GM18502 (cell line): ENCODE data around the gene GMDS.
"Not testable (repeated sequence)": the region's sequence is repeated elsewhere in the genome, so short reads cannot be mapped to it uniquely, and the experiment has no call there.

Experiments used
- ATAC-seq: cut with Tn5 transposase; IDR thresholded peaks from one replicate; pipeline ENCODE4 v1.9.1; 2021; ENCODE audit warnings: mild to moderate bottlenecking; ENCODE audit not compliant: unreplicated experiment, poor library complexity

Gene GMDS

DNA sequence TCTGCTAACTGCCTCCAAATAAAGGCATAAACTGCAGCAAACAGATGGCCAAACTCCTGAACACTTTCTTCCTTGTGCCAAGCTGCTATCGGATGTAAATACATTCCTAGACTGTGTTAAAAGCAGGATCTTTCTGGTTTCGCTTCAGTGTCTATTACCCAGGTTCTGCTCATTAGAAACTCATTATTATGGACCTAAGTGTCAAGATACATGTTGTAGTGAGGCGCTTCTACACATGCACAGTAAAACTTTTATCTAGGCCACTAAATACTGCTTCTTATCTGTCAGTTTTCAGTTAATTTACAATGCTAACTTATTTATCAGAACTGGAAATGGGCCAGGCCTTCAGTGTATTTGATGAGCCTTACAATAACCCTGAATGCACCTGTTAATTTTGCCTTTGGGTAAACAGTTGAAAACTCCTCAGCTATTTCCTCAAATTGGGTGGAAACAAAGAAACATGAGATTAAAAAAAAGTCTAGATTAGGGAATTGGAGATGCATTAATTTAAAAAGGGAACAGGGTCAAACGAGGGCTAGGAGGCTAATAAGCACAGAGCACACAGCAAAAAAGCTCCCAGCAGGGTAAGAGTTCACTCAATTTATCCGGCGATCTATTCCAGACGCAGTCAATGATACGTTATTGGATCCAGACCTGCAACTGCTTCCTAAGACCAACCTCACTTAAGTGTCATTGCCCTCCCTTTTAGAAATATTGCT lies 395.1 kb downstream of the GMDS start:
- ATAC-seq, result no peak

GRCh38 chr6:1849691-1850090 lies 395.7 kb downstream of the GMDS start:
- ATAC-seq, result no peak

DNA sequence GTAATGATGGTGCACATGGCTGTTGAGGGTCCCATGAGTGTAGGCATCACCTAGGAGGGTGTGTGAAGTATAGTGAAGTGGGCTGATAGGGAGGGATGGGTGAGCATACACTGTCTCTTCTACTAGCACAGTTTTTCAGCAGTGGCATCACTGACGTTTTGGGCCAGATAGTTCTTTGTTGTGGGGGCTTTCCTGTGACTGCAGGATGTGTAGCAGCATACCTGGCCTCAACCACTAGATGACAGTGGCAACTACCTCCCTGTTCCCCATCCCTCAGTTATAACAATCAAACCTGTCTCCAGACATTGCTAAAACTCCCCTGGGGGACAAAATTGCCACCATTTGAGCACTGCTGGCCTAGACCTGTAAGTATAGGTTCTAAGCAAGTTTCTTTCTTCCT lies 396.7 kb downstream of the GMDS start:
- ATAC-seq, result no peak

- ATAC-seq, result no peak
Observed at GRCh38 chr6:1846611-1847010, 398.8 kb downstream of the GMDS start.

DNA sequence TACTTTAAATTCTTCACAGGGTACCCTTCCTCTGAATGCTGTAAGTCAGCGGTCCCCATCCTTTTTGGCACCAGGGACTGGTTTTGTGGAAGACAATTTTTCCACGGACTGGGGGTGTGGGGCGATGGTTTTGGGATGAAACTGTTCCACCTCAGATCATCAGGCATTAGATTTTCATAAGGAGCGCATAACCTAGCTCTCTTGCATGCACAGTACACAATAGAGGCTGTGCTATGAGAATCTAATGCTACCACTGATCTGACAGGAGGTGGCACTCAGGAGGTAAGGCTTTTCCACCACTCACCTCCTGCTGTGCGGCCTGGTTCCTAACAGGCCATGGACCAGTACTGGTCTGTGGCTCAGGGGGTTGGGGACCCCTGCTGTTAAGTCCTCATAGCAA lies 399.9 kb downstream of the GMDS start:
- ATAC-seq, result not testable (repeated sequence)

GRCh38 chr6:1842334-1842733 lies 403.1 kb downstream of the GMDS start:
- no peak for ATAC-seq

- ATAC-seq, result no peak
Observed at GRCh38 chr6:1841136-1841535, 404.3 kb downstream of the GMDS start.

DNA sequence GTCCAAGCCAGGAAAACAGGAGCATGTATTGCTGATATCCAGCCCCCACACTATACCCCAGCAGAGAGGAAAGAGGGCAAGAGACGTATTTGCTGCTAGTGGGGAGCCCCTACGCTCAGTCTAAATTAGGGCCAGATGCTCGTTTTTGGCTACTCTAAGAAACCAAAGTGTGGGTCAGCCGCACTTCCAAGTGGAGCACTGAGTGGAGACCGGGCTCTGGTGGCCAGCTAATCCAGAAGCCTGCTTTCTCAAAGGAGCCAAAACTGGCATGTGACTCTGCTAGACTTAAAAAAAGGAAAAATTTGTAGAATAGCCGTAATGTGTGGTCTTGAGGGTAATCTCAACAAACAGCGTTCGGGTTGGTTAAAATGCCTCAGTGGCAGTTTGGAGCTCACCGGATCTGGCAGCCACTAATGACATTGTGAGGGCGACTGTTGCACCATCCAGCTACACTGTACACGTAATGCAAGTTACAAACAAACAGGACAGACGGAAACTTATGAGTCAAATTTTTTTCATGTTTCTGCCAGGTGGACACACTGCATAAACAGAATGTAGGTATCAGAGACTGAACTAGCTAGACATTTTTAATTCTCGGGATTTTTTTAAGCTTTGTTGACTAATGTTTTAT lies 404.8 kb downstream of the GMDS start:
- no peak for ATAC-seq

DNA sequence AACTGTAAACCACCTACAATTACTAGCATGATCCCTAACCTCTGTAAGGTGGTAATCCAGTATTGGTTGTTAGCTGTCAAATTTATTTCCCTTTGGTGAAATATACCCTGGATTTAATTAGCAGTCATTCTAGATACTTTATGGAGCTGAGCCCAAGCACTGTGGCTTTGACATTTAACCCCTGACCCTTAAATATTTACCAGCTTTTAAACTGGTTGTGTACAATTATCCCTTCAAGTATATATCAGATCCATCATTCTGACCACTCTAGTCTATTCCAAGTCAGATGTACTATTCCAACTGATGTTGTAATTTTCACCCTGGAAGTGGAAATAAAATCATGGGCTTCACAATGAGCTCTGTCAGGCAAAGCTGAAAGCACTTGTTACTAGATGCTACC lies 406.0 kb downstream of the GMDS start:
- no peak for ATAC-seq

DNA sequence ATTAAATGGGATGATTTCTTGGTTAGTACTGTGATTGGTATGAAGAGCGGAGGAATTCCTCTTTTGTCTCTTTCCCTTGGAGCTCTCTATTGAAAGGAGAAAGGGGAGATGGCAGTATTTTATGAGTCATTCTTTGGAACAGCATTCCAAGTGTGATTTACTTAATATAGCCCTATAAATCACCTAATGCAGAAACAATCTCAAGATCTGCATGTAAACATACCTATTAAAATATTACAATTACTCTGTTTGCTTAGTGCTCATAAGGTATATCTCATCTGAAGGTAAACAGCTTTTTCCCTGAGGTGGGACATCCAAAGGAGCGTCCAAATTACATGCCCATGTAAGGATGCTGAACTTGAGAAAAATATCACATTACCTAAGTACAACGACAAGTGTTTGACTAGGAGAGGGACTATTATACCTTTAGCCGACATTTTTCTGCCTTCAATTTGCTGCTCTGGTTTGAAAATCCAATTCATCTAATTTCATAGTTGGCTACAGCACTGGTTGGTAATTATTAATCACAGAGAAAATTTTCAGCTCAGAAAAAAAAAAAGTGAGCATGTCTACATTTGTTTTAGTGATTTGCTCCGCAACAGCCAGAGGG lies 406.7 kb downstream of the GMDS start:
- no peak for ATAC-seq

- no peak for ATAC-seq
Observed at GRCh38 chr6:1837826-1838225, 407.6 kb downstream of the GMDS start.

DNA sequence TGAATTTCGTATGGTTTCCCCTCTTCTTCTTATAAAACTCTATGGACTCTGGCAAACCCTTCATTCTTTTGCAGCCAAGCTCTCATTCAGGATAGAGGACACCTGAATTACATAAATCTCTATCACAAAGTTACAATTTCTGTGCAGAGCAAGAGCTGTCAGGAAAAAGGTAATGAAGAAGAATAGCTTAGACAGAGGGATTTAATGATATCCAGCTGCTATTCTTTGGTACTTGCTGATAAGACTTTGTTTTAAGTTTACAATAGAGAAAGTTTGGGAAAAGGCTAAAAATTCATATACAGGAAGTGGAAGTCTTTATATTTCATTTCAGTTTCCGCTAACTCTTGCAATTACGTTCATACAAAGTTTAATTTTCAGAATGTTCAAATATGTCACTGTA lies 408.7 kb downstream of the GMDS start:
- ATAC-seq, result no peak

GRCh38 chr6:1834646-1835516 lies 410.5 kb downstream of the GMDS start:
- ATAC-seq, result no peak

- no peak for ATAC-seq
Observed at GRCh38 chr6:1834207-1834606, 411.2 kb downstream of the GMDS start.

DNA sequence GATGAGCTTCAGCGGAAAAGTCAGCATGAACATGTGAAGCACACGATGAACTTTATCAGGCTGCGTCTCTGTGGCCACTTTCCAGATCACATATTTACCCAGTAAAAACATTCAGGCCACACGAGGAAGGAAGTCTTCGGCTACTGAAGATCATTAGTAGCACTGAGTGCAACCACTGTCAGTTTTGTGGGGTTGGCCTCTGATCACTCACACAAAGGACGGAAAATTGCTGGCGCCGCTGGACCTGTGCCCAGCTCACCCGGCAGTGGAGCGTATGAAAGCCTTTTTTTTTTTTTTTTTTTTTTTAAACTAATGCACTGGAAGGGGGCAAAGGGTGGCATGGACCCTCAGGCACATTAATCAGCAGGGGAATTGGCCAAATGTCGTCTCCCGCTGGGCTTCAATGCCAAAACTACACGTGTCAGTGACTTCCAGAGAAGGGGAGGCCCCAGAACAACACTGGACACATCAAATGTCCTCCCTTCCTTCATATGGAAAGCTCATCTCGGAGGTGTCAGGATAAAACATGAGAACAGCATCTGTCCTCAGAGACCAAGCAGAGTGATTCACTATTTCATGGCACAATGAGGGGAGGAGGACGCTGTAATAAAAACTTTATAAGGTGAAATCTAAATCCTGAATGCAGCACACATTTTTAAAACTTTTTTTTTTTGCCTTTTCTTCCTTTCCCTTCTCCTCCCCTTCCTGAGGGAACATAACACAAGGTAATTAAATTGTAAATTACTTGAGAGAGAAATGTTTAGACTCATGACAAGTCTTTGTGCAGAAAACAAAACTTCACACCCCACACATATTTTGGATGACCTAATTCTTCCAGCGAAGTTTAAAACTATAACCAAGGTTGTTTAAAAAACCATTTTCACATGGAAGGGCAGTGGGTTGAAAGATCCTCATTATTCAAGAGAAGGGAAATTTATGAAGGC lies 412.3 kb downstream of the GMDS start:
- no peak for ATAC-seq

- no peak for ATAC-seq
Observed at GRCh38 chr6:1832358-1832757, 413.0 kb downstream of the GMDS start.

- no peak for ATAC-seq
Observed at GRCh38 chr6:1827984-1828793, 417.2 kb downstream of the GMDS start.

DNA sequence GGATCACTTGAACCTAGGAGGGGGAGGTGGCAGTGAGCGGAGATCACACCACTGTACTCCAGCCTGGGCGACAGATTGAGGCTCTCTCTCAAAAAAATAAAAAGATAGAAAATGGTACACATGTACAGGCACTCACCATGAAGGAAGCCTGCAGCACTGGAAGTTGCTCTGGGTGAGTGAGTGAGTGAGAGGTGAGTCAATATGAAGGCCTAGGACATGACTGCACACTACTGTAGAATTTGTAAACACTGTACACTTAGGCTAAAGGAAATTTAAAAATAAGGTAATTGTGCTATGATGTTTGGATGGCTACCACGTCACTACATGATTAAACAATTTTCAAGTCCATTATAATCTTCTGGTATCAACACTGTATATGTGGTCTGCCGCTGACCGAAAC lies 419.5 kb downstream of the GMDS start:
- no peak for ATAC-seq

GRCh38 chr6:1825277-1825676 lies 420.1 kb downstream of the GMDS start:
- no peak for ATAC-seq
